Measurements from ENCODE around the gene SLC16A10.
"Not testable (repeated sequence)": the region's sequence is repeated elsewhere in the genome, so short reads cannot be mapped to it uniquely, and the experiment has no call there.

SLC16A10 gene

GRCh38 chr6:111087106-111087835 lies at the start of gene SLC16A10:
Gene SLC16A10 (plus strand): TSS chr6:111087503. CDS start chr6:111087753, 250 bp downstream.
- DNase-seq, result peak; percentile 67

GRCh38 chr6:111038534-111039252 lies 48.6 kb upstream of the SLC16A10 start:
- no peak for DNase-seq

GRCh38 chr6:111041917-111042316 lies 45.4 kb upstream of the SLC16A10 start:
- DNase-seq, result no peak

GRCh38 chr6:111047244-111047643 lies 40.1 kb upstream of the SLC16A10 start:
- DNase-seq, result no peak

GRCh38 chr6:111050261-111051023 lies 36.9 kb upstream of the SLC16A10 start:
- no peak for DNase-seq

GRCh38 chr6:111052171-111052570 lies 35.1 kb upstream of the SLC16A10 start:
- no peak for DNase-seq

- no peak for DNase-seq
Observed at GRCh38 chr6:111057074-111057752, 30.1 kb upstream of the SLC16A10 start.

- no peak for DNase-seq
Observed at GRCh38 chr6:111061508-111061907, 25.8 kb upstream of the SLC16A10 start.

- not testable (repeated sequence) for DNase-seq
Observed at GRCh38 chr6:111061985-111062384, 25.3 kb upstream of the SLC16A10 start.

GRCh38 chr6:111062860-111063259 lies 24.4 kb upstream of the SLC16A10 start:
- not testable (repeated sequence) for DNase-seq

GRCh38 chr6:111068109-111068865 lies 19.0 kb upstream of the SLC16A10 start:
- no peak for DNase-seq

GRCh38 chr6:111068866-111069234 lies 18.5 kb upstream of the SLC16A10 start:
- no peak for DNase-seq

GRCh38 chr6:111069382-111070104 lies 17.8 kb upstream of the SLC16A10 start:
- no peak for DNase-seq

GRCh38 chr6:111070105-111071005 lies 16.9 kb upstream of the SLC16A10 start:
- DNase-seq, result no peak

- no peak for DNase-seq
Observed at GRCh38 chr6:111072801-111073360, 14.4 kb upstream of the SLC16A10 start.

- no peak for DNase-seq
Observed at GRCh38 chr6:111074311-111074710, 13.0 kb upstream of the SLC16A10 start.

GRCh38 chr6:111076024-111076695 lies 11.1 kb upstream of the SLC16A10 start:
- DNase-seq, result no peak

GRCh38 chr6:111080698-111081097 lies 6.6 kb upstream of the SLC16A10 start:
- no peak for DNase-seq

GRCh38 chr6:111086685-111087084 lies 618 bp upstream of the SLC16A10 start:
- no peak for DNase-seq

Data from activated effector memory CD4-positive, alpha-beta T cell treated with Interleukin-2 at 50 U/mL for 16 hours (primary cell).